GM23338 (cell line): ENCODE data around the gene SIRPB2.

ENCODE experiments used
- CREB1 ChIP-seq: fragments of 250-450 bp; sonication (Bioruptor Pico); IDR thresholded peaks from 2 replicates; pipeline ENCODE4 v1.5.0; 2020; ENCODE audit warnings: low read depth, mild to moderate bottlenecking, moderate library complexity
- ETS1 ChIP-seq: IDR thresholded peaks from 2 replicates; pipeline ENCODE4 v1.6.1; 2016; ENCODE audit warnings: antibody characterized with exemption
- EZH2 ChIP-seq: fragments of 200-600 bp; sonication (generic); IDR thresholded peaks from one replicate; pipeline ENCODE4 v1.8.0; 2017; ENCODE audit warnings: antibody characterized with exemption, mild to moderate bottlenecking, low read depth; ENCODE audit not compliant: unreplicated experiment
- EZH2phosphoT487 ChIP-seq: fragments of 200-600 bp; sonication (generic); IDR thresholded peaks from one replicate; pipeline ENCODE4 v1.8.1; 2018; ENCODE audit warnings: antibody characterized with exemption; ENCODE audit not compliant: unreplicated experiment
- JUNB ChIP-seq: IDR thresholded peaks from one replicate; pipeline ENCODE4 v1.6.1; 2016; ENCODE audit warnings: antibody characterized with exemption; ENCODE audit not compliant: unreplicated experiment
- NANOG ChIP-seq: IDR thresholded peaks from 2 replicates; pipeline ENCODE4 v1.6.1; 2016; ENCODE audit warnings: antibody characterized with exemption, borderline replicate concordance
- POLR2AphosphoS5 ChIP-seq: IDR thresholded peaks from 2 replicates; pipeline ENCODE4 v1.6.1; 2016; ENCODE audit warnings: antibody characterized with exemption, low read depth
- REST ChIP-seq: IDR thresholded peaks from one replicate; pipeline ENCODE4 v1.6.1; 2018; ENCODE audit warnings: antibody characterized with exemption; ENCODE audit not compliant: unreplicated experiment
- STAT1 ChIP-seq: IDR thresholded peaks from one replicate; pipeline ENCODE4 v1.6.1; 2016; ENCODE audit warnings: antibody characterized with exemption; ENCODE audit not compliant: unreplicated experiment
- ZNF114 ChIP-seq: fragments of 250-450 bp; sonication (Bioruptor Pico); IDR thresholded peaks from 2 replicates; pipeline ENCODE4 v1.5.0; 2020; ENCODE audit warnings: mild to moderate bottlenecking, moderate library complexity
- ZNF331 ChIP-seq: fragments of 250-450 bp; sonication (Bioruptor Pico); IDR thresholded peaks from 2 replicates; pipeline ENCODE4 v1.5.0; 2020; ENCODE audit warnings: low read depth, mild to moderate bottlenecking, moderate library complexity
- TF ChIP-seq, protein P1 (sequence below), 2 experiments: fragments of 200-600 bp in 1 of 2; sonication (generic) in 1 of 2; conservative IDR thresholded peaks; 2 replicates each; pipeline versions ENCODE4 v1.5.1 to v1.6.1; 2016 to 2017; ENCODE audit warnings: antibody characterized with exemption in 2 of 2, low read depth in 2 of 2, mild to moderate bottlenecking in 2 of 2, moderate library complexity in 1 of 2

DNA sequence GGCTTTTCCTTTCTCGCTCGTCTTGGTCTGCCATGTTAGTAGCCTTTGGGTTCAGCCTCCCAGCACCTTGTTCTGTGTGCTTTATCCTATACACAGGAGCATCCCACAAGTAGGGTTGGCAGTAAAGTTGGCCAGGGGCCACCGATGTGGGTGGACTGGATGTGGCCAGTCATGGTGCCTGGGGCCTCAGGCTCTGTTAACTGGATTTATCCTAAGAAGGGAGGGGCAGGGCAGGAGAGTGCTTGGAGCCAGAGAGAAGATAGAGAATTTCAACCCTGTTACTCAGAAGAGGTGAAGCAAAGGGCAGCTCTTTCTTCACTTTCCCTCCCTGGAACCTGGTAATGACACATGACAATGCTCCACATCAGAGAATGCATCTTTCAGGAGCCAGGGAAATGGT lies 14.1 kb upstream of the SIRPB2 start:
- no peak for TF ChIP-seq POLR2AphosphoS5
- TF ChIP-seq, protein P1, sequence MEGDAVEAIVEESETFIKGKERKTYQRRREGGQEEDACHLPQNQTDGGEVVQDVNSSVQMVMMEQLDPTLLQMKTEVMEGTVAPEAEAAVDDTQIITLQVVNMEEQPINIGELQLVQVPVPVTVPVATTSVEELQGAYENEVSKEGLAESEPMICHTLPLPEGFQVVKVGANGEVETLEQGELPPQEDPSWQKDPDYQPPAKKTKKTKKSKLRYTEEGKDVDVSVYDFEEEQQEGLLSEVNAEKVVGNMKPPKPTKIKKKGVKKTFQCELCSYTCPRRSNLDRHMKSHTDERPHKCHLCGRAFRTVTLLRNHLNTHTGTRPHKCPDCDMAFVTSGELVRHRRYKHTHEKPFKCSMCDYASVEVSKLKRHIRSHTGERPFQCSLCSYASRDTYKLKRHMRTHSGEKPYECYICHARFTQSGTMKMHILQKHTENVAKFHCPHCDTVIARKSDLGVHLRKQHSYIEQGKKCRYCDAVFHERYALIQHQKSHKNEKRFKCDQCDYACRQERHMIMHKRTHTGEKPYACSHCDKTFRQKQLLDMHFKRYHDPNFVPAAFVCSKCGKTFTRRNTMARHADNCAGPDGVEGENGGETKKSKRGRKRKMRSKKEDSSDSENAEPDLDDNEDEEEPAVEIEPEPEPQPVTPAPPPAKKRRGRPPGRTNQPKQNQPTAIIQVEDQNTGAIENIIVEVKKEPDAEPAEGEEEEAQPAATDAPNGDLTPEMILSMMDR (conservative IDR thresholded peaks at IDR 0.05; ENCODE audit: low read depth in 2 of 2), result no peak
- no peak for TF ChIP-seq EZH2phosphoT487
- TF ChIP-seq EZH2, result no peak
- no peak for TF ChIP-seq REST
- TF ChIP-seq JUNB, result no peak
- no peak for TF ChIP-seq CREB1
- TF ChIP-seq ZNF331 (CRISPR knock-in tag), result no peak
- TF ChIP-seq NANOG, result no peak
- no peak for TF ChIP-seq ZNF114 (CRISPR knock-in tag)
- no peak for TF ChIP-seq ETS1
- TF ChIP-seq STAT1, result no peak
